HCT116 (cell line): ENCODE measurements around the gene C2CD3. TPM values are rescaled to one million over a fixed set of nuclear protein-coding genes. Genes with fewer than 3 reads are reported as not detected.

Experiments
- ATAC-seq: fragments of 200-7000 bp; cut with Tn5 transposase; 2 replicates; pipeline ENCODE4 v1.9.1; 2020; ENCODE audit warnings: mild to moderate bottlenecking, moderate library complexity
- BruUV-seq: library from RNA; stranded (reverse); fragments of 400-500 nt; replicated peaks from 2 replicates; lab custom pipeline; 2021; lab: Mats Ljungman, UMichigan
- CTCF ChIA-PET: fragments of 300-600 bp; sonication (Branson Sonifier 250); formaldehyde crosslinking; loops from one replicate; lab custom pipeline; 2021; ENCODE audit warnings: antibody characterized with exemption; lab: Charles Lee
- POLR2A ChIA-PET: fragments of 300-600, 350-600 bp; sonication (Branson Sonifier 250); formaldehyde crosslinking; loops from one replicate; lab custom pipeline; 2021; ENCODE audit warnings: antibody characterized with exemption; lab: Charles Lee
- RAD21 ChIA-PET, 2 experiments: fragments of 300-600 bp; sonication (Branson Sonifier 250); formaldehyde crosslinking; loops; one replicate each; lab custom pipeline; 2023; ENCODE audit warnings: low total read pairs in 2 of 2; ENCODE audit not compliant: uncharacterized antibody in 2 of 2, unreplicated experiment in 2 of 2, low non-redundant PET in 1 of 2; lab: Charles Lee
- DNase-seq: peaks from one replicate; pipeline ENCODE4 v3.0.0-alpha.2; 2010; ENCODE audit warnings: low read depth, low spot score
- H2AFZ ChIP-seq: fragments of 200-600 bp; shearing (Covaris generic), sonication (generic); 2 replicates; pipeline ENCODE4 v1.6.1; 2017; ENCODE audit warnings: low read depth, mixed run types, mixed read lengths, antibody characterized with exemption, low read length; ENCODE audit not compliant: poor library complexity, severe bottlenecking
- H3K27ac ChIP-seq: 2 replicates; pipeline ENCODE4 v1.5.1; 2012; ENCODE audit warnings: low read depth, low read length
- H3K27me3 ChIP-seq: fragments of 200-600 bp; sonication (generic); 2 replicates; pipeline ENCODE4 v1.6.1; 2016; ENCODE audit warnings: mixed run types, low read length, mixed read lengths; ENCODE audit not compliant: insufficient read depth
- H3K36me3 ChIP-seq, 2 experiments: fragments of 200-500 bp in 1 of 2; fragments of 200-600 bp in 1 of 2; sonication (Bioruptor generic) in 1 of 2; sonication (generic) in 1 of 2; 2 replicates each; pipeline versions ENCODE4 v1.5.1 to v1.6.1; 2014 to 2016; ENCODE audit warnings: low read length in 2 of 2, inconsistent platforms in 1 of 2, mixed read lengths in 1 of 2, mixed run types in 1 of 2; ENCODE audit not compliant: insufficient read depth in 2 of 2, control insufficient read depth in 1 of 2
- H3K4me1 ChIP-seq, 2 experiments: fragments of 200-600 bp in 1 of 2; sonication (generic) in 1 of 2; 2 replicates each; pipeline versions ENCODE4 v1.5.1 to v1.6.1; 2012 to 2017; ENCODE audit warnings: low read length in 2 of 2, inconsistent platforms in 1 of 2, mild to moderate bottlenecking in 1 of 2, mixed read lengths in 1 of 2, mixed run types in 1 of 2, moderate library complexity in 1 of 2; ENCODE audit not compliant: insufficient read depth in 2 of 2, control insufficient read depth in 1 of 2
- H3K4me2 ChIP-seq: fragments of 200-600 bp; sonication (generic); 2 replicates; pipeline ENCODE4 v1.6.1; 2017; ENCODE audit warnings: mixed run types, low read length, mixed read lengths
- H3K4me3 ChIP-seq, 2 experiments: fragments of 200-600 bp in 1 of 2; sonication (generic) in 1 of 2; replicated peaks in 1 of 2; 2 replicates each; pipeline ENCODE4 v1.5.1; 2011 to 2016; ENCODE audit warnings: low read length in 2 of 2, control low read depth in 1 of 2, low read depth in 1 of 2, mild to moderate bottlenecking in 1 of 2, mixed read lengths in 1 of 2, mixed run types in 1 of 2
- H3K79me2 ChIP-seq: fragments of 200-600 bp; sonication (generic); 2 replicates; pipeline ENCODE4 v1.6.1; 2017; ENCODE audit warnings: mild to moderate bottlenecking, mixed run types, low read length, moderate library complexity, mixed read lengths; ENCODE audit not compliant: insufficient read depth
- H3K9ac ChIP-seq: fragments of 200-600 bp; sonication (generic); 2 replicates; pipeline ENCODE4 v1.6.1; 2016; ENCODE audit warnings: low read length, mixed read lengths
- H3K9me2 ChIP-seq: fragments of 200-600 bp; sonication (generic), shearing (Covaris generic); 2 replicates; pipeline ENCODE4 v1.6.1; 2017; ENCODE audit warnings: mixed run types, mild to moderate bottlenecking, moderate library complexity; ENCODE audit not compliant: insufficient read depth
- H3K9me3 ChIP-seq, 2 experiments: fragments of 200-500 bp in 1 of 2; fragments of 200-600 bp in 1 of 2; sonication (Bioruptor generic) in 1 of 2; sonication (generic) in 1 of 2; 2 replicates each; pipeline ENCODE4 v1.6.1; 2014 to 2017; ENCODE audit warnings: low read length in 2 of 2, mixed read lengths in 2 of 2, inconsistent platforms in 1 of 2, low read depth in 1 of 2, mild to moderate bottlenecking in 1 of 2, mixed run types in 1 of 2, moderate library complexity in 1 of 2; ENCODE audit not compliant: control insufficient read depth in 1 of 2, insufficient read depth in 1 of 2
- H4K20me1 ChIP-seq: fragments of 200-600 bp; sonication (generic), shearing (Covaris generic); 2 replicates; pipeline ENCODE4 v1.6.1; 2017; ENCODE audit warnings: mixed run types, mild to moderate bottlenecking, moderate library complexity; ENCODE audit not compliant: insufficient read depth
- ATF3 ChIP-seq: IDR thresholded peaks from 2 replicates; pipeline ENCODE4 v1.6.1; 2012
- CBX3 ChIP-seq: IDR thresholded peaks from 2 replicates; pipeline ENCODE4 v1.6.1; 2012; ENCODE audit warnings: low read depth
- CEBPB ChIP-seq: IDR thresholded peaks from 2 replicates; pipeline ENCODE4 v1.6.1; 2012; ENCODE audit warnings: low read depth
- CTCF ChIP-seq, 3 experiments: fragments of 200-600 bp in 1 of 3; sonication (generic) in 1 of 3; IDR thresholded peaks in 2 of 3; conservative IDR thresholded peaks in 1 of 3; 2 replicates each; pipeline ENCODE4 v1.5.1; 2012 to 2017; ENCODE audit warnings: low read depth in 2 of 3, low read length in 2 of 3, antibody characterized with exemption in 1 of 3, borderline replicate concordance in 1 of 3, control low read depth in 1 of 3, mild to moderate bottlenecking in 1 of 3, mixed read lengths in 1 of 3, mixed run types in 1 of 3, moderate library complexity in 1 of 3; ENCODE audit not compliant: insufficient read depth in 1 of 3
- EGR1 ChIP-seq: IDR thresholded peaks from 2 replicates; pipeline ENCODE4 v1.6.1; 2012; ENCODE audit warnings: low read depth
- ELF1 ChIP-seq: IDR thresholded peaks from 2 replicates; pipeline ENCODE4 v1.6.1; 2012; ENCODE audit warnings: low read depth, borderline replicate concordance
- EZH2 ChIP-seq: fragments of 200-600 bp; sonication (generic); IDR thresholded peaks from 2 replicates; pipeline ENCODE4 v1.6.1; 2017; ENCODE audit warnings: antibody characterized with exemption, mixed run types
- EZH2phosphoT487 ChIP-seq: fragments of 200-600 bp; IDR thresholded peaks from 2 replicates; pipeline ENCODE4 v1.6.1; 2018; ENCODE audit warnings: antibody characterized with exemption, borderline replicate concordance
- FOSL1 ChIP-seq: IDR thresholded peaks from 2 replicates; pipeline ENCODE4 v1.6.1; 2012; ENCODE audit warnings: low read depth
- JUND ChIP-seq: IDR thresholded peaks from 2 replicates; pipeline ENCODE4 v1.6.1; 2012
- POLR2A ChIP-seq: IDR thresholded peaks from 2 replicates; pipeline ENCODE4 v1.7.0; 2011; ENCODE audit warnings: borderline replicate concordance; ENCODE audit not compliant: insufficient read depth, insufficient read length; ENCODE audit errors: extremely low read depth
- POLR2AphosphoS5 ChIP-seq: IDR thresholded peaks from 2 replicates; pipeline ENCODE4 v1.6.1; 2011; ENCODE audit warnings: mild to moderate bottlenecking, low read depth, low read length, moderate library complexity
- RAD21 ChIP-seq: IDR thresholded peaks from 2 replicates; pipeline ENCODE4 v1.6.1; 2012; ENCODE audit warnings: low read depth, mild to moderate bottlenecking
- SIN3A ChIP-seq: IDR thresholded peaks from 2 replicates; pipeline ENCODE4 v1.6.1; 2012; ENCODE audit warnings: low read depth
- SP1 ChIP-seq: IDR thresholded peaks from 2 replicates; pipeline ENCODE4 v1.6.1; 2012; ENCODE audit warnings: low read depth
- ZFX ChIP-seq: fragments of 450-650 bp; IDR thresholded peaks from 2 replicates; pipeline ENCODE4 v1.6.1; 2017
- intact Hi-C: fragments of 100-400 bp; cut with micrococcal nuclease; formaldehyde crosslinking; loops from 2 replicates; pipeline ENCODE4 v1.10.0; 2022
- total RNA-seq: library from RNA; stranded (reverse); gene quantifications from one replicate; pipeline ENCODE4 v1.2.1, GENCODE V29; 2021; ENCODE audit not compliant: unreplicated experiment

C2CD3 gene
- total RNA-seq, 1 experiment from 2014 or later, result 30.6 TPM

- CTCF ChIA-PET, result interaction anchor here (1.5 kb wide), 1 partner anchor 26 kb away, joined by 4 read pairs; no protein-coding TSS in a partner anchor
- H4K20me1 ChIP-seq, result no peaks in the 10 kb centered on the region
- DNase-seq (peak; percentile 44), ATAC-seq (peak; percentile 75)
- no TSS peak for BruUV-seq
- peak overlapping the region in 1 of 2 experiments; percentile 19; a peak in 1 of 4 replicates for H3K4me3 ChIP-seq
- no peak overlapping the region for H2AFZ ChIP-seq
- 0 out of 2 replicates have a peak, but pooled peaks cover 4% of the 10 kb centered on the region for H3K79me2 ChIP-seq
- intact Hi-C loops, result no loop called here
- no peaks in the 10 kb centered on the region for H3K27me3 ChIP-seq
- POLR2A ChIA-PET, result interaction anchor here (0.6 to 0.7 kb wide), 2 partner anchors 15 to 279 kb away, joined by 3 read pairs; no protein-coding TSS in a partner anchor
- no peaks in the 10 kb centered on the region for H3K9me3 ChIP-seq
- H3K27ac ChIP-seq, result peak overlapping the region; percentile 95
- peak overlapping the region; percentile 10 for H3K9ac ChIP-seq
- 0 out of 4 replicates have a peak, but pooled peaks cover 4 to 6% of the 10 kb centered on the region in 2 experiments for H3K36me3 ChIP-seq
- RAD21 ChIA-PET, result interaction anchor here in 1 of 2 experiments (0.7 kb wide), 1 partner anchor 12 kb away, joined by 3 read pairs; no protein-coding TSS in a partner anchor
- peaks cover 55 to 68% of the 10 kb centered on the region in 2 experiments for H3K4me1 ChIP-seq
- no peak for TF ChIP-seq FOSL1
- TF ChIP-seq JUND, result peak; percentile 35; the same call in 1 of the 2 replicates
- no peak for TF ChIP-seq POLR2AphosphoS5
- peak; percentile 27; the same call in 1 of the 2 replicates for TF ChIP-seq CBX3
- no peak for TF ChIP-seq EZH2
- no peak for TF ChIP-seq EZH2phosphoT487
- TF ChIP-seq SP1, result peak; percentile 19; the same call in 1 of the 2 replicates
- no peaks in the 10 kb centered on the region for H3K9me2 ChIP-seq
- H3K4me2 ChIP-seq, result peak overlapping the region; percentile 60
Observed at GRCh38 chr11:74135127-74135840, 35.5 kb downstream of the C2CD3 start.

GRCh38 chr11:74134661-74135060 lies 36.1 kb downstream of the C2CD3 start:
- Histone ChIP-seq H3K4me3 (peak overlapping the region in 1 of 2 experiments; percentile 19; a peak in 1 of 4 replicates), H3K9ac (no peak overlapping the region), H3K27me3 (no peaks in the 10 kb centered on the region), H3K36me3 (0 out of 4 replicates have a peak, but pooled peaks cover 6 to 7% of the 10 kb centered on the region in 2 experiments), H2AFZ (no peak overlapping the region), H4K20me1 (no peaks in the 10 kb centered on the region), H3K79me2 (no peaks in the 10 kb centered on the region), H3K9me2 (no peaks in the 10 kb centered on the region), H3K27ac (peak overlapping the region; percentile 95), H3K4me2 (peak overlapping the region; percentile 60), H3K4me1 (peaks cover 51 to 62% of the 10 kb centered on the region in 2 experiments), H3K9me3 (no peaks in the 10 kb centered on the region)
- ATAC-seq (no peak), DNase-seq (no peak)
- BruUV-seq, result no TSS peak
- intact Hi-C loops, result no loop called here
- RAD21 ChIA-PET, result no interaction called here
- CTCF ChIA-PET, result interaction anchor here (1.5 kb wide), 1 partner anchor 27 kb away, joined by 4 read pairs; no protein-coding TSS in a partner anchor
- POLR2A ChIA-PET, result interaction anchor here (0.7 kb wide), 1 partner anchor 16 kb away, joined by 3 read pairs; no protein-coding TSS in a partner anchor
- TF ChIP-seq EGR1 (no peak), CEBPB (no peak), ELF1 (no peak), RAD21 (no peak), ATF3 (no peak), ZFX (no peak), SIN3A (no peak), JUND (no peak), CTCF (IDR thresholded peaks at IDR 0.05 in 2 of 3, conservative IDR thresholded peaks at IDR 0.05 in 1 of 3; ENCODE audit: borderline replicate concordance in 1 of 3, insufficient read depth in 1 of 3, low read depth in 2 of 3, low read length in 2 of 3) (no peak), POLR2A (no peak), POLR2AphosphoS5 (no peak), FOSL1 (no peak)
